ENCODE measurements around the gene PLCG2.
"Not testable (repeated sequence)": the region's sequence is repeated elsewhere in the genome, so short reads cannot be mapped to it uniquely, and the experiment has no call there.

PLCG2 gene

DNA sequence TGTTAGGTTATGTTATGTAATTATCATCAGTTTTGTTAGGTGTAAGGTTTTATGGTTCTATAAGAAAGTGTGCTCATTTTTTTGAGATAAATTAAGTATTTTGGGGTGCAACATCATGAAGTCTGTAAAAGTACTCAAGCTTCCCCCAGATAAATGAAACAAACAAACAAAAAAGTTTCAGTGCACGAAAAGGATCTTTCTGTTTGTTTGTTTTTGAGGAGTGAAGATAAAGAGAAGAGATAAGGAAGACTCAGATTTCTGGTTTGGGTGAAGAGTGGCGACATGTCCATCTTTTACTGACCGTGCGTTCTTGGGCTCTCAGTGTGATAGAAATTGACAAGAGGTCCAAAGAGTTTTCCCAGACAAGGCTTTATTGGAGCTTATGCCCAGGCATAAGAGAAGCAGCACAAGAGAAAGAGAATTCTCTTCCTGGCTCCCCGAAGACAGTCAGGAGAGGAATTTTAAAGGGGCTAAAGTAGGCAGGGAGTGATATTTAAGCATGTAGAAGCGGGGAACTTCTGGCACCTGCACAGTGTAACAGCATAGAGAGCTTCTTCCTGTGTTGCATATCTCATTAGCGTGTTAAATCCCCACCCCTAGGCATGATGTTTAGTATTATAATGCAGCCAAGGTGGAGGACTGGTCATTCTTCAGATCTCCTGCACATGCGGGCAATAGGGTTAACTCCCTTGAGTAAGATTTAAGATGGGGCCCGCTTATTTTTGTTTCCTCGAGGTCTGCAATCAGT, 71.3 kb downstream of the PLCG2 start:
- DNase-seq: no peak

DNA sequence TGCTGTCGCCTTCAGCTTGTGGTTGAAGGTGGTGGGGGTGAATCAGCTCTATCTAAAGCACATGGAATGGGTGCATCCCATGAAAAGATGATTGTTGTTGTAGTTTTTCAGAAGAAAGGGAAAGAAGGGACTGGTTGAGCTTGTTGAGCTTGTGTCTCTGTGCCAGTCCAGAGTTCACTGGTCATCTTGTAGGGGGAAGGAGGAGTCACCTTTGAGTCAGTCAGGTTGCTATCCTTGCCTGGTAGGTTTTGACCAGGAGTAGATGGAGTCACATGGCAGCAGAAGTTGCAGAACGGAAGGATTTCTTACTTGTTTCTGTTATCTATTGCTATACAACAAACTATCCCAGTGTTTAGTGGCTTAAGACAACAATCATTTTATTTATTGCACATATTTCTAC, 73.3 kb downstream of the PLCG2 start:
- no peak for DNase-seq

GRCh38 chr16:81855552-81856153, 76.6 kb downstream of the PLCG2 start:
- DNase-seq: no peak

DNA sequence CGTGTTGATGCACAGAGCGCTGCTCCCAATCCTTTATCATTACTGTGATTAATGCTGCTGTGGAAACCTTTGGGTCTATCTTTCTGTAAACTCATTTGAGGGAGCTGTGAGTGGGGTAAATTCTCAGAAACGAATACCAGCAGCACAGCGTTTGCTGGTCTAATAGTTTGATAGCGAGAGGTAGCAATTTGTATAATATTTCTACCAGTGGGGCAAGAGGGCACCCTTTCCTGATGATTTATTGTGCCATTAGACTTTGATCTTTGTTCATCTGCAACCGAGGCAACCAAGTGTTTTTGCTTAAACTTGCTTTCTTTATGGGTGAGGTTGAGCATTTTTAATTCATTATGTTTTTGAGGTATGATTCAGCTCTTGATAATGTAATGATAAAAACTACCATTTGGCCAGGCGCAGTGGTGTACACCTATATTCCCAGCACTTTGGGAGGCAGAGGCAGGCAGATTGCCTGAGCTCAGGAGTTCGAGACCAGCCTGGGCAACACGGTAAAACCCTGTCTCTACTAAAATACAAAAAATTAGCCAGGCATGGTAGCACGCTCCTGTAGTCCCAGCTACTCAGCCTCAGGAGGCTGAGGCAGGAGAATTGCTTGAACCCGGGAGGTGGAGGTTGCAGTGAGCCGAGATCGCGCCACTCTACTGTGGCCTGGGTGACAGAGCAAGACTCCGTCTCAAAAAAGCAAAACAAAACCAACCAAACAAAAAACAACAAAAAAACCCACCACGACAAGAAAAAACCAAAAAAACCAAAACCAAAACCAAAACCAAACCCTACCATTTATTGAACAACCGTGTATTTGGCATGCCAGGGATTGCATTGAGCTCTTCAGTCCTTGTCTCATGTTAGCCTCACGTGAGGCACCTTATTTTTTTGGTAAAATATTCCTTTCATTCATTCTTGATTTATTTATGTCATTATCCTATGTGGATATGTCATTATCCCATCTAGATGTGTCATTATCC, 81.5 kb downstream of the PLCG2 start:
- no peak for DNase-seq

DNA sequence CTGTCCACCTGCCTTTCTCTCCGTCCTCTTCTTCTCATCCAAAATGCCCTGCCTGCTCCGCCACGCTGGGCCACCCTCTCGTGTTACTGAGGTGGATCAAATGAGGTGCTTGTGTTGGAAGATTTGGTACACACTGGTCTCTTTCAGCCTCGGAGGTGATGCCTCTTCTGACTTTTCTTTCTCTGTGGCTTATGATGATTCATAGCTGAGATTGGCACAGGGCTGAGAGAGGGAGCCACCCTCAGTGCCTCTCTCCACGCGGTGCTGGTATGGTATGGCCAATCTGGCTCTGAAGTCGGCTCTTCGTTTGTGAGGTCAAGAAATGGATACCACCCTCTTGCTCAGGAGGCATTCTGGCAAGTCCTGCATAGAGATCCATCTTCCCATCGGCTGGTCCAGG, 82.4 kb downstream of the PLCG2 start:
- no peak for DNase-seq

GRCh38 chr16:81861915-81862314, 82.8 kb downstream of the PLCG2 start:
- no peak for DNase-seq

DNA sequence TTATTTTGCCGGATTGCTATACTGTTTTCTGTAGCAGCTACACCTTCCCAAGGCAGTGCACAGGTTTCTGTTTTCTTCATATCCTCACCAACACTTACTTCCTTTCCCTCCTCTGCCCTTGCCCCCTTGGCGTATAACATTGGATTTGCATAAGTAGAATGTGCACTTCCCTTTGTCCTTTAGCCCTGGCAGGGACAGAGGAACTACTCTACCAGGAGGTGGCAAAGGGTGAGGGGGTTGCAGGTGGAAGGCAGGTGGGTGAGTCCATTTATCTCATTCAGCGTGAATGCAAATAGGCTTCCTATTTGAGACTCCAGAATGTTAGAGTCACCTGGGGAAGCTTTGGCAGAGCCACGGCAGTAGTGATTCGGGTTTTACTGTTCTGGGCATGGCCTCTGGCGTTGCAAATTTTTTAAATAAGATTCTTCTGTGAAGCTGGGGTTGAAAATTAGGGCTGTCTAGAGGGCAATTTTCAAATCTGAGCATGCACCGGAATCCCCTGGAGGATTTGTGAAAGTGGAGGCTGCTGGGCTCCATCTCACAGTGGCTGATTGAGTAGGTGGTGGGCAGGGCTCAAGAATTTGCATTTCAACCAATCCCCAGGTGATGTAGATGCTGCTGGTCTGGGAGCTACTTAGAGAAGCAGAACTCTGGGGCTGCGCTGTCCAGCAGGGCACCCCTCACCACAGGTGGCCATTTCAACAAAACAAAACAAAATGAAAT, 84.7 kb downstream of the PLCG2 start:
- no peak for DNase-seq

GRCh38 chr16:81864646-81865382, 85.7 kb downstream of the PLCG2 start:
- DNase-seq: no peak

DNA sequence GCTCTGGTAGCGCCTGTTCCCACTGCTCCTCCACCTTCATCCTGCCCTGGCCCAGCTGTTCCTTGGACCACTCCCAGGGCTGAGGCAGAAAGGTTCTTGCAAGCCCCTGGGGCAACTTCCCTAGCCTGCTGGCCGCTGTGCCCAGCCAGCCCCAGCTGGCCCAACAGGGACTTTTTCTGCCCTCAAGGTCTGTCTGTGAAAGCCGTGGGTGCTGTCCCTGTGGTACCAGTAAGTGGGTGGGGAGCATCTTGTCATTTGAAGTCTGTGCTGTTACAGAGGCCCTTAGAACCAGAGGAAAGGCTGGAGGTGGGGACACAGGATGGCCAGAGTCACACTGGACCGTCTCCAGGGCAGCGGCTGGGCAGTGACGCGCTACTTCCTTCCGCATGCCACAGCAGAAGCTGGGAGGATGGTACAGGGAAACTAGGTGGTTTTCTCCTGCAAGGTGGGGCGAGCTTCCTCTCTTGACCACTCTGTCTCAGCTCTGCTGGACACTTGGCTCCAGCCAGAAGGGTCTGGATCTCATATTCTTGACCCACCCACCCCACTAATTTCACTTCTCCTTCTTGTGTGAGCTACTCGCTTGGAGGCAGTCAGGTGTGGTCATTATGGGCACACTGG, 87.8 kb downstream of the PLCG2 start:
- no peak for DNase-seq

DNA sequence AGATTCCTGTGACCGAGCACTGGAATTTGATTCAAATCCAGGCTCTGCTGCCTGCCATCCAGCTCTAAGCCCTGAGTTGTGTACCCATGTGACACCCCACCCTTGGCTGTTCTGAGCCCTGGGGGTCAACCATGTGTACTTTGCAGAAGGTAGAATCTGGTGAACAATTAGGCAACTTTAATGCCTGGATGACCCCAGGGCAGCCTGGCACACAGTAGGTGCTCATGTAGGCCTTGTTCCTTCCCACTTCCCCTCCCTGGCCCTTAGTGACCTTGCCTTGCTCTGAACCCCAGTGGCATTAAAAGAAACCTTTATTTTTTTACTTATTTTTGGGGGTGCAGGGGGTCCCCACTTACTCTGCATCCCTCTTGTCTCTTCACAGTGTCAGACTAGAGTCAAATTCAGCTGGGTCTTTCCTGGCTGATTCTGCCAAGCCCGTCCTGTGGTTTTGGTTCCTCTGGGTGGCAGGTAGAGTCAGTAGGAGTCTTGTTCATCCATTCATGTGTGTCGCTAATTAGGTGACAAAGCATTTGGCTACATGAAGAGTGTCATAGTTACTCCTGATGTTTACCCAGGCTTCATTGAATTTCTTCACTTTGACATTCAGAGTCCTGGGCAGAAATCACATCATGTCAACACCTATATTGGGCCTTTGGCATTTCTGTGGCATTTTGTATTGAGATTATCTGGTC, 89.1 kb downstream of the PLCG2 start:
- DNase-seq: no peak

DNA sequence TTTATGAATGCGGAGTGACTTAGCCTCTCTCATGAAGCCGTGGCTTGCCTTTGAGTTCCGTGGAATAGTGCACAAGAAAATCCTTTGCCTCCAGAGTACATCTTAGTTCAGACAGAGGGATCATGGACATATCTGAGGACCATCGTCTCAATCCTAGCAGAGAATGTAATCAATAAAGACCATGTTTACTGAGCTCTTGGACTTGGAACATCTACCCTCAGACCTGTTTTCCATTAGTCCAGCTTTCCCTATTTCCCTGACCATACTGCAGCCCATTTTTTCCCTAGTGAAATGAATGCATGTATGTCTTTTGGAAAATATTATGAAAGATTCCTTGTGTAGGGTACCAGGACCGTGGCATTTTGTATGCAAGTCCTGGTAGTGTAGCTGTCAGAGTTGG, 90.2 kb downstream of the PLCG2 start:
- no peak for DNase-seq

DNA sequence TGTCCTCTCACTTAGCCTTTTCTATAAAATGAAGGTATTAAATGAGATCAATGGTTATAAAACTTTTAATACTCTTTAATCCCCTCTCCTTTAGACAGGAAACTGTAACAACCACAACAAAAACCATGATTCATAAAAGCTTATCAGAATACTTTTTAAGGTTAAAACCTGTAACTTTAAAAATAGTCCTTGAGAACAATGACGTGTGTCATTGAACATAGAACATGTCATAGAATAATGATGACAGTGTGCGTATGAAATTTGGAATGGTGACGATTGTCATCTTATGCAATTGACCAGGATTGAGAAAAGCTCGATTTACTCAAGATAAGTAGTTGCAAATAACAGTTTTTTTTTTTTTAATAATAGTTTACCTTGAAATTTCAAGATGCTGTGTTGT, 94.1 kb downstream of the PLCG2 start:
- no peak for DNase-seq

DNA sequence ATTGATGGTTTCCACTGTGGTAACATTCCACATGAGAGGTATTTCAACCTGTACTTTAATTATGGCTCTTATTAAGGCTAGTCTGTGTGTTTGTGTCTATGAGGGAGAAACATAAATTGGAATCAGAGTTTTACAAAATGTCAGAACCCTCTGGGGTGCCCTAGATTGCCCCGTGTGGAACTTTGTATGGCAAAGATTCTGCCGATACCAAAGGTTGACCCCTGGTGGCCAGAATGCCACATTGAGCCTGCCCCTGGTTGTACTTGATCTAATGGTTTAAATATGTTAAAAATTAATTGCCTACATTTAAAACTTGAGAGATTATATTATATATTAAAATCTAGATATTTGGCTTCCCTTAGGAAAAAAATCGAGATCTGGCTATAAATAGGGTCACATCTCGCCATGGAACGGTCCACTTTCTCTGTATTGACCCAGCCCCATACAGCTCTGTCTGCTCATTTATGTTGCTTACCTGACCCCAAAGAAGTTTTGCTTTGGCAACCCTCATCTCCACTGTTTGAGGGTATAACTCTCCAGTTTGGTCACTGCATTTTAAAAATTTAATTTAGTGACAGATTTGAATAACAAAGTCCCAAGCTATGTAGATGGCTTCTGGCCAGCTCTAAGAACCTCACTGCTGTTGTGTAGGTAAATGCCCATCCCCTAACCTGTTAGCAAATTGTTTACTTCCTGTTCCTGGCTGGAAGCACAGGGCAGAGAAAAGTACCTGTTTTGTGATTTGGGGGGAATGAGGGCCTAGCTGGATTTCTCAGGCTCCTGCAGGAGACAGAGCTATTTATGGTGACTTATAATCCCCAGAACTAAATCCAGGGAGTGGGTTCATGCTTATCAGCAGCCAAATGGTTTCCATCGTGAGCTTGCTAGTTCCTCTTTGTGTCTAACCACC, 95.0 kb downstream of the PLCG2 start:
- peak; percentile 48 for DNase-seq

GRCh38 chr16:81875461-81875860, 96.4 kb downstream of the PLCG2 start:
- no peak for DNase-seq

- no peak for DNase-seq
Observed at GRCh38 chr16:81876273-81876900, 97.3 kb downstream of the PLCG2 start.

GRCh38 chr16:81877490-81877889, 98.4 kb downstream of the PLCG2 start:
- not testable (repeated sequence) for DNase-seq

GRCh38 chr16:81878529-81878928, 99.4 kb downstream of the PLCG2 start:
- no peak for DNase-seq

- no peak for DNase-seq
Observed at GRCh38 chr16:81879625-81880024, 100.5 kb downstream of the PLCG2 start.

DNA sequence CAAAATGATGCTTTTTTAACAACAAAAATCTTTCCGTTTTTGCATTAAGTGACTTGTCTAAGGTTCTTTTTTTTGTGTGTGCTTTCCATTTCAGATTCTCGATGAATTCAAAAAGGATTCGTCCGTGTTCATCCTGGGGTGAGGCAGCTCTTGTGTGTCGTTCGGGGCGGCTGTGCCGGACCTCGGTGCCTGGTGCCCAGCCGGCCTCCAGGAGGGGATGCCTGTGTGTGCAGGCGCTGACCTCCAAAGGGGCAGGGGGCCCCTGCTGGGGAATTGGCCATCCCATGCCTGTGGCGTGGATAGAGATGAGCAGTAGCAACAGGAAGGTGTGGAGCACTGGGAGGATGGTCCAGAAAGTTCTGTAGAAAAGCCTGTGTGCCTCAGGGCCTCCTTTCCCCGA, 101.7 kb downstream of the PLCG2 start:
- DNase-seq: no peak

DNA sequence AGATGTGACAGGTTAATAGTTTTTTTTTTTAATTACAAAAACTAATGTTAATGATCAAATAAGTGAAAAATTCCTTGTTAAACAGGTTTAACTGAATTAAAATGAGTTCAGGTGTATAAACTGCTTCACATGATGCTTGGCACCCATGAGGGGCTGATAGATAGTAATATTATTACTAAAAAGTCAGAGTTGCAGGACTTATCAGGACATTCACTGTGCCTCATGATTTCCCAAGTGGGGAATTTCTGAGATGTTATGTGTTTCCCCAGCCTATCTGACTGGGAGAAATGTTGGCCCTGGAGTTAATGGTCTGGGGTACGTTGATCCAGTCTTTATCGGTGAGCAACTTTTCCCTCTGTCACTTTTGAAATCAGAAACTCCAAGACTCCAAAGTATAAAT, 102.1 kb downstream of the PLCG2 start:
- no peak for DNase-seq
